Activated CD8-positive, alpha-beta memory T cell treated with anti-CD3 and anti-CD28 coated beads, Interleukin-2, amount 50 U/mL, for 48 hours (primary cell): ENCODE results near the gene BCAS4.
"Not testable (repeated sequence)": the region's sequence is repeated elsewhere in the genome, so short reads cannot be mapped to it uniquely, and the experiment has no call there.

ENCODE experiments used
- DNase-seq: peaks from one replicate; pipeline ENCODE4 v3.0.0-alpha.2; 2020

BCAS4 gene

GRCh38 chr20:50794846-50795634, at the start of gene BCAS4:
BCAS4 (plus strand) TSS chr20:50795061; CDS start chr20:50795084, 23 bp downstream.
- peak; percentile 94 for DNase-seq

GRCh38 chr20:50745634-50746137, 49.2 kb upstream of the BCAS4 start:
- DNase-seq = no peak

- no peak for DNase-seq
These were observed 48.5 kb upstream of the BCAS4 start for GRCh38 chr20:50746138-50746940.

GRCh38 chr20:50747275-50747674, 47.6 kb upstream of the BCAS4 start:
- no peak for DNase-seq

GRCh38 chr20:50750145-50750671, 44.7 kb upstream of the BCAS4 start:
- no peak for DNase-seq

GRCh38 chr20:50753152-50753551, 41.7 kb upstream of the BCAS4 start:
- no peak for DNase-seq

- DNase-seq = no peak
These were observed 40.4 kb upstream of the BCAS4 start for GRCh38 chr20:50754420-50754819.

GRCh38 chr20:50756447-50756846, 38.4 kb upstream of the BCAS4 start:
- no peak for DNase-seq

GRCh38 chr20:50758469-50758868, 36.4 kb upstream of the BCAS4 start:
- DNase-seq = no peak

- no peak for DNase-seq
These were observed 35.9 kb upstream of the BCAS4 start for GRCh38 chr20:50758992-50759391.

GRCh38 chr20:50759678-50760077, 35.2 kb upstream of the BCAS4 start:
- no peak for DNase-seq

- no peak for DNase-seq
These were observed 32.8 kb upstream of the BCAS4 start for GRCh38 chr20:50762045-50762422.

- no peak for DNase-seq
These were observed 32.2 kb upstream of the BCAS4 start for GRCh38 chr20:50762435-50763220.

- not testable (repeated sequence) for DNase-seq
These were observed 31.1 kb upstream of the BCAS4 start for GRCh38 chr20:50763550-50764458.

- DNase-seq = not testable (repeated sequence)
These were observed 29.6 kb upstream of the BCAS4 start for GRCh38 chr20:50765251-50765650.

- no peak for DNase-seq
These were observed 29.2 kb upstream of the BCAS4 start for GRCh38 chr20:50765674-50766073.

GRCh38 chr20:50766955-50767809, 27.7 kb upstream of the BCAS4 start:
- DNase-seq = not testable (repeated sequence)

- not testable (repeated sequence) for DNase-seq
These were observed 25.9 kb upstream of the BCAS4 start for GRCh38 chr20:50768991-50769390.

- DNase-seq = not testable (repeated sequence)
These were observed 25.2 kb upstream of the BCAS4 start for GRCh38 chr20:50769551-50770085.

GRCh38 chr20:50771419-50772080, 23.3 kb upstream of the BCAS4 start:
- DNase-seq = not testable (repeated sequence)
